Endothelial cell of umbilical vein (primary cell): ENCODE measurements around the gene BACH2.

ENCODE experiments used
- EZH2 ChIP-seq: IDR thresholded peaks from 2 replicates; pipeline ENCODE4 v1.6.1; 2012; ENCODE audit warnings: borderline replicate concordance, low read depth, mild to moderate bottlenecking, moderate library complexity, low read length, inconsistent platforms; ENCODE audit not compliant: severe bottlenecking
- FOS ChIP-seq: IDR thresholded peaks from 2 replicates; pipeline ENCODE4 v1.6.1; 2011; ENCODE audit warnings: mild to moderate bottlenecking, low read length, moderate library complexity, borderline replicate concordance; ENCODE audit not compliant: insufficient read depth
- GATA2 ChIP-seq: IDR thresholded peaks from 2 replicates; pipeline ENCODE4 v1.7.0; 2011; ENCODE audit warnings: low read depth, mild to moderate bottlenecking, moderate library complexity, mixed read lengths, low read length; ENCODE audit not compliant: insufficient read length, insufficient read depth
- JUN ChIP-seq: IDR thresholded peaks from 2 replicates; pipeline ENCODE4 v1.6.1; 2011; ENCODE audit warnings: borderline replicate concordance, low read depth; ENCODE audit not compliant: insufficient read length, insufficient read depth
- MYC ChIP-seq: IDR thresholded peaks from one replicate; pipeline ENCODE4 v1.6.1; 2011; ENCODE audit warnings: mild to moderate bottlenecking, low read depth, low read length
- POLR2A ChIP-seq: IDR thresholded peaks from 2 replicates; pipeline ENCODE4 v1.6.1; 2012; ENCODE audit warnings: low read depth, mild to moderate bottlenecking, control low read depth, low read length
- POLR2AphosphoS5 ChIP-seq: IDR thresholded peaks from 2 replicates; pipeline ENCODE4 v1.6.1; 2012; ENCODE audit warnings: low read depth, mild to moderate bottlenecking, control low read depth, low read length, moderate library complexity; ENCODE audit not compliant: insufficient read depth
- TF ChIP-seq, protein P1 (sequence below), 2 donors: IDR thresholded peaks; 1 replicate in 1 of 2; 2 replicates in 1 of 2; pipeline ENCODE4 v1.5.1; 2011; ENCODE audit warnings: low read length in 2 of 2, mild to moderate bottlenecking in 2 of 2, moderate library complexity in 2 of 2, control low read depth in 1 of 2, inconsistent platforms in 1 of 2, low read depth in 1 of 2; ENCODE audit not compliant: insufficient read depth in 1 of 2; ENCODE audit errors: extremely low read depth in 1 of 2
- TF ChIP-seq, protein P2 (sequence below): IDR thresholded peaks from 2 replicates; pipeline ENCODE4 v1.6.1; 2011; ENCODE audit not compliant: insufficient read depth, insufficient read length

DNA sequence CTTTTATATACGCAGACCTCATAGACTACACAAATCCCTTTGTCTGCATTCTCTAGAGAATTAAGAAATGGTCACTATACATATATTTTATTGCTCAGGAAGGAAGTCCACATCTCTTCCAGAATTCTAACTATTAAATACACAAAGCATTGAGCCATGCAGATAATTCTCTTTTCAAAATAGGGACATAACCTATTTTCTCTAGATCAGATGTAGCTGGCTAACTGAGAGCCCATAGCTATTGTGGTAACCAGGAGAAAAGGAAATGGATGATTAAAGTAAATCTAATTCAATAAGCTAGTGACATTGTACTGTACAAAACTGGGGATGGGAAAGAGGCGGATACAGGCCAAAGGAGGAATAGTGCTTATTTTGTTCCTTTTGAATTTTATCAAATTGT lies 137.2 kb downstream of the BACH2 start:
- TF ChIP-seq, protein P1, sequence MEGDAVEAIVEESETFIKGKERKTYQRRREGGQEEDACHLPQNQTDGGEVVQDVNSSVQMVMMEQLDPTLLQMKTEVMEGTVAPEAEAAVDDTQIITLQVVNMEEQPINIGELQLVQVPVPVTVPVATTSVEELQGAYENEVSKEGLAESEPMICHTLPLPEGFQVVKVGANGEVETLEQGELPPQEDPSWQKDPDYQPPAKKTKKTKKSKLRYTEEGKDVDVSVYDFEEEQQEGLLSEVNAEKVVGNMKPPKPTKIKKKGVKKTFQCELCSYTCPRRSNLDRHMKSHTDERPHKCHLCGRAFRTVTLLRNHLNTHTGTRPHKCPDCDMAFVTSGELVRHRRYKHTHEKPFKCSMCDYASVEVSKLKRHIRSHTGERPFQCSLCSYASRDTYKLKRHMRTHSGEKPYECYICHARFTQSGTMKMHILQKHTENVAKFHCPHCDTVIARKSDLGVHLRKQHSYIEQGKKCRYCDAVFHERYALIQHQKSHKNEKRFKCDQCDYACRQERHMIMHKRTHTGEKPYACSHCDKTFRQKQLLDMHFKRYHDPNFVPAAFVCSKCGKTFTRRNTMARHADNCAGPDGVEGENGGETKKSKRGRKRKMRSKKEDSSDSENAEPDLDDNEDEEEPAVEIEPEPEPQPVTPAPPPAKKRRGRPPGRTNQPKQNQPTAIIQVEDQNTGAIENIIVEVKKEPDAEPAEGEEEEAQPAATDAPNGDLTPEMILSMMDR (IDR thresholded peaks at IDR 0.05; ENCODE audit: extremely low read depth in 1 of 2, insufficient read depth in 1 of 2, low read depth in 1 of 2, low read length in 2 of 2) = no peak
- no peak for TF ChIP-seq POLR2A
- TF ChIP-seq POLR2AphosphoS5 = no peak
- TF ChIP-seq MYC = no peak
- no peak for TF ChIP-seq EZH2
- TF ChIP-seq, protein P2, sequence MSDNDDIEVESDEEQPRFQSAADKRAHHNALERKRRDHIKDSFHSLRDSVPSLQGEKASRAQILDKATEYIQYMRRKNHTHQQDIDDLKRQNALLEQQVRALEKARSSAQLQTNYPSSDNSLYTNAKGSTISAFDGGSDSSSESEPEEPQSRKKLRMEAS = no peak
- TF ChIP-seq GATA2 = no peak
- no peak for TF ChIP-seq JUN
- TF ChIP-seq FOS = no peak
